GOT3 (cell line): ENCODE measurements around the gene IFNAR1.
"Not testable (repeated sequence)": the region's sequence is repeated elsewhere in the genome, so short reads cannot be mapped to it uniquely, and the experiment has no call there.

ENCODE experiments used
- DNase-seq: peaks from one replicate; lab custom pipeline; 2025; ENCODE audit warnings: mixed read lengths; lab: John Stamatoyannopoulos, UW

The IFNAR1 gene

GRCh38 chr21:33348706-33349105, 23.9 kb downstream of the IFNAR1 start:
- no peak for DNase-seq

- DNase-seq = no peak
Observed at GRCh38 chr21:33350676-33351075, 25.9 kb downstream of the IFNAR1 start.

GRCh38 chr21:33355355-33355754, 30.6 kb downstream of the IFNAR1 start:
- DNase-seq = no peak

GRCh38 chr21:33355996-33356395, 31.2 kb downstream of the IFNAR1 start:
- no peak for DNase-seq

- DNase-seq = no peak
Observed at GRCh38 chr21:33357177-33357576, 32.4 kb downstream of the IFNAR1 start.

GRCh38 chr21:33359446-33359845, 34.7 kb downstream of the IFNAR1 start:
- no peak for DNase-seq

- DNase-seq = no peak
Observed at GRCh38 chr21:33360281-33360680, 35.5 kb downstream of the IFNAR1 start.

GRCh38 chr21:33360881-33361602, 36.3 kb downstream of the IFNAR1 start:
- no peak for DNase-seq

- no peak for DNase-seq
Observed at GRCh38 chr21:33362044-33362555, 37.3 kb downstream of the IFNAR1 start.

- DNase-seq = not testable (repeated sequence)
Observed at GRCh38 chr21:33363911-33364609, 39.3 kb downstream of the IFNAR1 start.

- no peak for DNase-seq
Observed at GRCh38 chr21:33364830-33365229, 40.1 kb downstream of the IFNAR1 start.

GRCh38 chr21:33367309-33367973, 42.7 kb downstream of the IFNAR1 start:
- DNase-seq = no peak

GRCh38 chr21:33368124-33368523, 43.4 kb downstream of the IFNAR1 start:
- DNase-seq = no peak

- no peak for DNase-seq
Observed at GRCh38 chr21:33368576-33368975, 43.8 kb downstream of the IFNAR1 start.

- DNase-seq = no peak
Observed at GRCh38 chr21:33369586-33369985, 44.8 kb downstream of the IFNAR1 start.

- no peak for DNase-seq
Observed at GRCh38 chr21:33370305-33370704, 45.5 kb downstream of the IFNAR1 start.

- no peak for DNase-seq
Observed at GRCh38 chr21:33371366-33371765, 46.6 kb downstream of the IFNAR1 start.

- DNase-seq = no peak
Observed at GRCh38 chr21:33372582-33372981, 47.8 kb downstream of the IFNAR1 start.

GRCh38 chr21:33373451-33373850, 48.7 kb downstream of the IFNAR1 start:
- no peak for DNase-seq

- no peak for DNase-seq
Observed at GRCh38 chr21:33374080-33374449, 49.3 kb downstream of the IFNAR1 start.

GRCh38 chr21:33374450-33375096, 49.8 kb downstream of the IFNAR1 start:
- DNase-seq = no peak

GRCh38 chr21:33375101-33375644, 50.4 kb downstream of the IFNAR1 start:
- DNase-seq = no peak
